ENCODE results near the gene CCL21.
A peak's percentile ranks its signal among the peaks of the same experiment; 100 is the strongest.

The CCL21 gene

GRCh38 chr9:34709196-34709978, 549 bp downstream of the CCL21 start:
- DNase-seq (ENCODE audit: extremely low spot score, insufficient read length, low read depth) (no peak), FAIRE-seq (no peak)

- no peak for DNase-seq (ENCODE audit: extremely low spot score, insufficient read length, low read depth)
- FAIRE-seq = no peak
Measured at GRCh38 chr9:34707130-34707529, 2.8 kb downstream of the CCL21 start.

GRCh38 chr9:34701769-34702736, 7.9 kb downstream of the CCL21 start:
- FAIRE-seq (peak; percentile 90), DNase-seq (ENCODE audit: extremely low spot score, insufficient read length, low read depth) (peak; percentile 52)

GRCh38 chr9:34701023-34701768, 8.7 kb downstream of the CCL21 start:
- no peak for FAIRE-seq
- DNase-seq (ENCODE audit: extremely low spot score, insufficient read length, low read depth) = peak; percentile 35

GRCh38 chr9:34694811-34695210, 15.1 kb downstream of the CCL21 start:
- DNase-seq (ENCODE audit: extremely low spot score, insufficient read length, low read depth) = no peak
- no peak for FAIRE-seq

GRCh38 chr9:34693560-34693959, 16.4 kb downstream of the CCL21 start:
- FAIRE-seq = no peak
- DNase-seq (ENCODE audit: extremely low spot score, insufficient read length, low read depth) = no peak

- DNase-seq (ENCODE audit: extremely low spot score, insufficient read length, low read depth) (no peak), FAIRE-seq (no peak)
Measured at GRCh38 chr9:34691936-34692315, 18.0 kb downstream of the CCL21 start.

GRCh38 chr9:34690983-34691935, 18.7 kb downstream of the CCL21 start, which contains the start of gene CCL19:
CCL19 (minus strand) TSS chr9:34691276; CDS start chr9:34691139, 137 bp downstream.
- FAIRE-seq (no peak), DNase-seq (ENCODE audit: extremely low spot score, insufficient read length, low read depth) (no peak)

- DNase-seq (ENCODE audit: extremely low spot score, insufficient read length, low read depth) (no peak), FAIRE-seq (no peak)
Measured at GRCh38 chr9:34689512-34689911, 20.4 kb downstream of the CCL21 start.

- FAIRE-seq (no peak), DNase-seq (ENCODE audit: extremely low spot score, insufficient read length, low read depth) (no peak)
Measured at GRCh38 chr9:34689116-34689470, 20.8 kb downstream of the CCL21 start.

GRCh38 chr9:34688329-34689115, 21.4 kb downstream of the CCL21 start:
- DNase-seq (ENCODE audit: extremely low spot score, insufficient read length, low read depth) (no peak), FAIRE-seq (no peak)

GRCh38 chr9:34687276-34688030, 22.5 kb downstream of the CCL21 start:
- FAIRE-seq (no peak), DNase-seq (ENCODE audit: extremely low spot score, insufficient read length, low read depth) (no peak)

- no peak for DNase-seq (ENCODE audit: extremely low spot score, insufficient read length, low read depth)
- no peak for FAIRE-seq
Measured at GRCh38 chr9:34686732-34687131, 23.2 kb downstream of the CCL21 start.

GRCh38 chr9:34686231-34686630, 23.7 kb downstream of the CCL21 start:
- FAIRE-seq (no peak), DNase-seq (ENCODE audit: extremely low spot score, insufficient read length, low read depth) (no peak)

- DNase-seq (ENCODE audit: extremely low spot score, insufficient read length, low read depth) (no peak), FAIRE-seq (no peak)
Measured at GRCh38 chr9:34685591-34685990, 24.3 kb downstream of the CCL21 start.

- DNase-seq (ENCODE audit: extremely low spot score, insufficient read length, low read depth) (no peak), FAIRE-seq (no peak)
Measured at GRCh38 chr9:34684816-34685215, 25.1 kb downstream of the CCL21 start.

GRCh38 chr9:34684145-34684544, 25.8 kb downstream of the CCL21 start:
- FAIRE-seq = no peak
- DNase-seq (ENCODE audit: extremely low spot score, insufficient read length, low read depth) = no peak

GRCh38 chr9:34675869-34676268, 34.1 kb downstream of the CCL21 start:
- DNase-seq (ENCODE audit: extremely low spot score, insufficient read length, low read depth) (no peak), FAIRE-seq (no peak)
